T-helper 2 cell treated with Interferon-gamma antibody and Interleukin-4, amounts not matched to agents 100 ng/mL and 5 ng/mL, for 36 hours (primary cell): ENCODE data around the gene SGSH. TPM values are rescaled to one million over a fixed set of nuclear protein-coding genes. Genes with fewer than 3 reads are reported as not detected.
"Not testable (repeated sequence)": the region's sequence is repeated elsewhere in the genome, so short reads cannot be mapped to it uniquely, and the experiment has no call there.

Experiments used
- intact Hi-C: fragments of 100-400 bp; cut with micrococcal nuclease; formaldehyde crosslinking; loops from one replicate; pipeline ENCODE4 v1.15.1; 2023
- total RNA-seq: library from RNA; stranded (reverse); gene quantifications from 2 replicates; pipeline ENCODE4 v1.2.3, GENCODE V29; 2022

Gene SGSH
- total RNA-seq, 1 donor from 2014 or later, result 33.5 TPM

DNA sequence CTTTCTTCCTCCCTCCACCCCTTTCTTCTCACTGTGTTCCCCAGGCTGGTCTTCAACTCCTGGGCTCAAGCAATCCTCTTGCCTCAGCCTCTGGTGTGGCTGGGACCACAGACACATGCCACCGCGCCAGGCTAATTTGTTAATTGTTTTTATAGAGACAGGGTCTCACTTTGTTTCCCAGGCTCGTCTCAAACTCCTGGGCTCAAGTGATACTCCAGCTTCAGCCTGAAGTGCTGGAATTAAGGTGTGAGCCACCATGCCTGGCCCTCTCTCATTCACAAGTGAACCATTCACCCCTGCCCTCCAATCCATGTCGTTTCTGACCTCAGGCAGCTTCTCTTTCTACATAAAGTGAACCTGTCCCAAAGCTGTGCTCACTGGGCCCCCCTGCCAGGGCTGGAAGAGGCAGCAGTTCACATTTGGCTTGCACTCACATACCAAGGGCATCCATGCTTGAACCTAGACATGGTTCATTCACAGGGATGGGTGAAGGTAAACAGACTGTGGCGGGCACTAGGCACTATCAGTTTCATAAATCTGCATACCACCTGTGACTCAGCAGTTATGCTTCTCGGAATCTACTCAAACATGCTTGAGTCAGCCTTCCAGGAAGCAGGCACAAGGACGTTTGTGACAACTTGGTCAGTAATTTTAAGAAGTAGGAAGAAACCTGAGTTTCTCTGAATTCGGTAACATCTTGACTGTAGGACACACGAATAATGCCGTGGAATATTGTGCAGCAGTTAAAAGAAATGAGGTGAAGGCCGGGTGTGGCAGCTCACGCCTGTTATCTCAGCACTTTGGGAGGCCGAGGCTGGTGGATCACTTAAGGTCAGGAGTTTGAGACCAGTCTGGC lies 34.5 kb upstream of the SGSH start:
- intact Hi-C loops, result loop anchor here (10.0 kb wide), 1 partner anchor 260 kb away; no protein-coding TSS in a partner anchor

DNA sequence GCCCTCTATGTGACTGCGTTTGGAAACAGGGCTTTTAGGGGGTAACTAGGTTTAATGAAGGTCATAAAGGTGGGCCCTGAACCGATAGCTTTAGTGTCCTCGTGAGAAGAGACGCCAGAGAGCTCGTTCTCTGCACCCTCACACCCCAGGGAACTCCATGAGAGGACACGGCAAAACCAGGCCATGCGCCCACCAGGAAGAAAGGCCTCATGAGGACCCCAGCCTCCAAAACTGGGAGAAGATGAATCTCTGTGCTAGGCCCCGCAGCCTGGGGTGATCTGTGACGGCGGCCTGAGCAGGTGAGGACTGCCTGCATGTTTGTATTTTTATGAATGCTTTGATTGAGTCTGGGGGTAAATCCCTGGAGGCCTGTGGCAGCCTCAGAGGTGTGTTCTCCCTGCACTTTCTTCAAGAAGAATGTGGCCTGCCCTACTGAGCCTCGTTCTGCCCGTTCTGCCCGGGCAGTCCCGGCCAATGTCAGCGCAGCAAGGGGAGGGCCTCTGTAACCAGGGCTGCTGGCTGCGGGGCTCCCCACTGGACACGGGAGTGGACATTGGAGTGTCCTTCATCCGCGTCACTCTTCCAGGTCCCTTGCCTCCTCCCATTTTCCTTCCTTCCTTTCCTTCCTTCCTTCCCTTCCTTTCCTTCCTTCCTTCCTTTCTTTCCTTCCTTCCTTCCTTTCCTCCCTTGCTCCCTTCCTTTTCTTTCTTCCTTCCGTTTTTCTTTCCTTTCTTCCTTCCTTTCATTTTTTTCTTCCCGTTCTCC lies 33.7 kb upstream of the SGSH start:
- intact Hi-C loops, result loop anchor here (1.0 to 10.0 kb wide), 4 partner anchors 35 to 259 kb away; partner anchors contain the start of gene EIF4A3

DNA sequence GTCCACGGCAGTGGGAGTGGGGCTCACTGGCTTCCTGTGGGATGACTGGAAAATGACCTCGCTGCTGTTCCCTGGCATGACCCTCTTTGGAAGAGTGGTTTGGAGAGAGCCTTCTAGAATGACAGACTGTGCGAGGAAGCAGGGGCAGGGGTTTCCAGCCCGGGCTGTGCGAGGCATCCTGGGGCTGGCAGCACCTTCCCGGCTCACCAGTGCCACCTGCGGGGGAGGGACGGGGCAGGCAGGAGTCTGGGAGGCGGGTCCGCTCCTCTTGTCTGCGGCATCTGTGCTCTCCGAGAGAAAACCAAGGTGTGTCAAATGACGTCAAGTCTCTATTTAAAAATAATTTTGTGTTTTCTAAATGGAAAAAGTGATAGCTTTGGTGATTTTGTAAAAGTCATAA lies 32.7 kb upstream of the SGSH start:
- intact Hi-C loops, result loop anchor here (1.0 to 10.0 kb wide), 4 partner anchors 34 to 258 kb away; partner anchors contain the start of gene EIF4A3

DNA sequence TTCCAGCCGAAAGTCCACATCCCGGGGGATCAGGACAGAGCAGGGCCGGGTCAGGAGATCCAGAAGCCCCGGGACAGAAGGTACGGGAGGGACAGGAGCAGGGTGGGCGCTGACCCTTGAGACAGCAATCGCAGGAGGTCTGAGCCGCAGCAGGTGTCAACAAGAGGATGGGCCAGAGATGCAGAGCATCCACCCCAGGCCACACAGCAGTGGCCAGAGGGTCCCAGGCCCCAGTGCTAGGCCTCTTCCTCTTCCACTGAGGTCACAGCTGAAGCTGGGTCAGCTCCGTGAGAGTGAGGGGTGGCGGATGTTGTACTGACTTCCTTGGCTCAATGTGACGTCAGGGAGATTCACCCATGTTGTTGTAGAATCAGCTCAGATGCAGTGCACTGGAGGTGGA lies 31.8 kb upstream of the SGSH start:
- intact Hi-C loops, result loop anchor here (2.0 to 10.0 kb wide), 2 partner anchors 33 to 257 kb away; no protein-coding TSS in a partner anchor

DNA sequence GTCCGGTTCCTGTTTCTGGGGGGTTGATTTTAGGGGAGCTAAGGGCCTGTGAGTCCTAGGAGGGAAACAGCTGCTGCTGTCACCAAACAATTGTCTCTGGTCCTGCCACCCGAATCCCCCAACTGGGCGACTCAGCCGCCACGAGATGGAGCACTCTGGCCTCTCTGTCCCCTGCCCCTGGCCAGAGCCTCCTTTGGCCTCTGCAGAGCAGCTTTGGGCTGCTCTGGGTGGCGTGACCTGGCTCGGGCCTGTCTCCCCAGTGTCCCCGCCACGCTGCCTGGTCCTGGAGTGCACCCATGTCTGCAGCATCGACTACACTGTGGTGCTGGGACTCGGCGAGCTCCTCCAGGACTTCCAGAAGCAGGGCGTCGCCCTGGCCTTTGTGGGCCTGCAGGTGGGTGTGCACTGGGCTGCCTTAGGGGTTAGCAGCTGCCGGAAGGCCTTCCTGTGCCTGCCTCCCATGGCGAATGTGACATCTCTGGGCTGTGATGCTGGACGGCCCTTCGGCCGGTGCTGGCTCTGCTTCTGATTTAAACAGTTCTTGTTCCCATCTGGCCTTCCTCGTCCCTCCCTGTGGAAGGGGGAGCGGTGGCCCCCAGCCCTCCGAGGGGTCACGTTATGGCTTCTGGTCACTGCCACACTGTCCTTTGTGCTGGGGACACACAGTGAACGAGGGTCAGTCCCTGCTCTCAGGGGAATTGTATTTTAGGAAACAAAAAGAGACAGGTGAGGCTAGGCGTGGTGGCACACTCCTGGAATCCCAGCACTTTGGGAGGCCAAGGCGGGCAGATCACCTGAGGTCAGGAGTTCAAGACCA lies 29.0 kb upstream of the SGSH start:
- intact Hi-C loops, result no loop called here

DNA sequence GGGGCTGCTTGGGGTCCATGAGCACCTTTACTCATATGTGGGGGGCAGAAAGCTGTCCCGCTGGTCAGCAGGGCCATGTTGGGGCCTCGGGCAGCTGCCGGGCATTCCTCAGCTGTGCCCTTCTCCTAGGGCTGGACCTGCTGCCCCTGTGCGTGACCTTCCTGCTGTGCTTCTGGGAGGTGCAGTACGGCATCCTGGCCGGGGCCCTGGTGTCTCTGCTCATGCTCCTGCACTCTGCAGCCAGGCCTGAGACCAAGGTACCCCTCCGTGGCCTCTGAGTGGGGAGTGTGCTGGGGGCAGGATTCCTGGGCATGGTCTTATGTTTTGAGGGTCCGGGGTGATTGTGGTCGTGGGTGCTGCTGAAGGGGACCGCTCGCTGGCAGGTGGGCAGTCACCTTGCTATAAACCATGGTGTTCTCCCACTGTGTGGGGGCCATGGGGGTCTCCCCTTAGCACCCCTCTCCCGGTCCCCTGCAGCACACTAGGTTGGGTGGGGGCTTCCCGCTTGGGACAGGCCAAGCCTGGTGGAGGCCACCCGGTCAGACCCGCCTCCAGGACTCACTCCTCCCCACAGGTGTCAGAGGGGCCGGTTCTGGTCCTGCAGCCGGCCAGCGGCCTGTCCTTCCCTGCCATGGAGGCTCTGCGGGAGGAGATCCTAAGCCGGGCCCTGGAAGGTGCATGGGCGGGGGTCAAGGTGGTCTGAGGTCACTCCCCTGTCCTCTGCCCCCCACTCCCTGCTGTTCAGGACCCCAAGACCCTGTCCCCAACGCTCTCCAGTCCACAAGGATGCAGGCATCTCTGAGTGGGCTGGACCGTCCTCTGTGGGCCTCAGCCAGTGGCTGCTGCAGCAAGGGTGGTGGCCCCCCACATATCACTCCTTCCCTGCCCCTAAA lies 28.1 kb upstream of the SGSH start:
- intact Hi-C loops, result no loop called here

DNA sequence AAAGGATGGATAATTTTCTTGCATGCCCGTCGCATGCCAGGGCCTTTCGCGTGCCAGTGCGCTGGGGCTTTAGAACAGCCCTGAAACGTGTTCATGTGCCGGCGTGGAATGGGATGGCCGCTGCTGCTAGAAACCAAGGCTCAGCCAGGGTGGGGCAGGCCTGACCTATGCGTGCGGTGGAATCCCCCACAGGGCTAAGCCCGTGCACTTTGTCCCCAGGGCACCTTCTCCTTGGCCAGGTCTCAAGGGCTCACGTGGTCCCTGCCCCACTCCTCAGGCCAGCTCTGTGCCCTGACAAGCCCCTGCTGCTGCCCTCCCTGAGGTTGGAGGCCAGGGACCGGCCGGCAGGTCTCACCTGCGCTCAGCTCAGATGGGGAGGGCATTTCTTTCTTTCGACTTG lies 27.4 kb upstream of the SGSH start:
- intact Hi-C loops, result no loop called here

DNA sequence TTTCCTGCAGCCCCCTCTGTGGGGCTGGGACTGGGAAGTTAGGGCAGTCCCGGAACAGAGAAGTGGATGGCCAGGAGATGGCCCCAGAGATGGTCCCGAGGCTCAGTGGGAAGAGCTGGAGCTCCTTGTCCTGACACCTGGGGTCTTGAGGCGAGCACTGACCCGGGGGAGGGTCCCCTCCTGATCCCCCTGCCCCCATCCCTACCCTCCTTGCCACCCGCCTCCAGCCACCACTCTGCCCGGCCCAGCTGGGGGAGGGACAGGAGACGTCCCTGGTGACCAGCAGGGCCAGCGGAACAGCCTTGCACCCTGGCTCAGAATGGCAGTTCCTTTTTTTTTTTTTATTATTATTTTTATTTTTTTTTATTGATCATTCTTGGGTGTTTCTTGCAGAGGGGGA lies 26.6 kb upstream of the SGSH start:
- intact Hi-C loops, result no loop called here

DNA sequence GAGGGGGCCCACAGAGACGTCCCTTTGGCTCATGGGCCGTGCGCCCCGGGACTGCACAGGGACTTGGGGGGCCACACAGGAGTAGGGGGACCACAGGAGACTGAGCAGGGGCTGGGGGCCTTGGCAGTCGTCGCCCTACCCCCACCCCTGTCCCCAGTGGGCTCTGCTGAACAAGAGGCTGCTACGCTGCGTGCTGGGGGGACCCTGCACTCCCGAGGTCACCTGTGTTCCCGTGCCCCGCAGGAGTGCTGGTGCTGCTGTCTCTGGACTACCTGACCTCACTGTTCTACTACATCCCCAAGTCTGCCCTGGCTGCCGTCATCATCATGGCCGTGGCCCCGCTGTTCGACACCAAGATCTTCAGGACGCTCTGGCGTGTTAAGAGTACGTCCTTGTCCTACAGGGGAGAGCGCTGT lies 26.1 kb upstream of the SGSH start:
- intact Hi-C loops, result no loop called here

DNA sequence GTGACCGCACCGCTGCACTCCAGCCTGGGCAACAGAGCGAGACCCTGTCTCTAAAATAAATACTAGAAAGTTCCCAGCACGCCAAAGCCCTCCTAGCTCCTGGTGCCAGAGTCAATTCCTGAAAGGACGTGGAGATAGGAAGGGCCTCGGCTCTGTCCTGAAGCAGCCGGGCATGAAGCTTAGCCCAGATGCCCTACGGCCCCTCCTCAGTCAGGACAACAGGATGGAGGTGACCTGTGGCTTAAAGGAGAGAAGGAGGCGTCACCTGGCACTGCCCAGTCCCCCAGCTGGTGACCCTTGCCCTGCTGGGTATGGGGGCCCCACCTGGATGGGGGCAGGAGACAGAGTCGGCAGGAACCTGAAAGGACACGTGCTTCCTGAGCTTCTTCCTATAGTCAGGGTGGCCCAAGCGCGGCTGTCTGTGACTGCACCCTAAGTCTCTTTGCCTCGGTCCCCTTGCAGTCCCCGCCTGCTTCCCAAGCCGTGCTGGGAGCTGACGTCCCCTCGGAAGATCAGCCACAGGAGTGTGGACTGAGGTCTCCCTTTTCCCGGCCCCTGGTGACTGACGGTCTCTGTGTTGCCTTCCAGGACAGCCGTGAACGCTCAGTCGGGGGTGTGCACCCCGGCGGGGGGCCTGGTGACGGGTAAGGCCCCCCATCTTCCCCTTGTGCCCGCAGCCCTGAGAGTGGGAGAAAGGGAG lies 25.6 kb upstream of the SGSH start:
- intact Hi-C loops, result no loop called here

DNA sequence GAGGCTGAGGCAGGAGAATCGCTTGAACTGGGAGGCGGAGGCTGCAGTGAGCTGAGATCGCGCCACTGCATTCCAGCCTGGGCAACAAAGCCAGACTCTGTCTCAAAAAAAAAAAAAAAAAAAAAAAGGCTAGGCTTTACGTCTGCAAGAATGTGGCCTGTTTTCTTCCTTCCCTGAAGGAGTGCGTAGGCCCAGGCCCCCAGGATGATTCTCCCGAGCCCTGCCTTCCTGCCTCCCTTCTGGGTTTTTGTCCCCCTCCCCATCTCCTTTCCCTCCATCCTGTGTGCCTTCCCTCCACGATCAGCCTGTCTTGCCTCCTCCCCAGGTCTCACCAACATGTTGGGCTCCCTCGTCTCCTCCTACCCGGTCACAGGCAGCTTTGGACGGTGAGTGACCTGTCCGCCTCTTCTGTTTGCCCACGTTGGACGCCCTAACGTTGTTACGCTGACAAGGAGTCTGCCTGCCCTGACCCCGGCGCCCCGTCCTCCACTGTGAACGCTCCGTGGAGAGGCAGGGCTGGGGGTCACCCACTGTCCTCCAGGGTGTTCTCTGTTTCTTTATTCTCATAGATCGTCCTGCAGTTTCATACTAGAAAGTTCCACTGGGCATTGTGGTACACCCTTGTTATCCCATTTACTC lies 24.9 kb upstream of the SGSH start:
- intact Hi-C loops, result no loop called here

DNA sequence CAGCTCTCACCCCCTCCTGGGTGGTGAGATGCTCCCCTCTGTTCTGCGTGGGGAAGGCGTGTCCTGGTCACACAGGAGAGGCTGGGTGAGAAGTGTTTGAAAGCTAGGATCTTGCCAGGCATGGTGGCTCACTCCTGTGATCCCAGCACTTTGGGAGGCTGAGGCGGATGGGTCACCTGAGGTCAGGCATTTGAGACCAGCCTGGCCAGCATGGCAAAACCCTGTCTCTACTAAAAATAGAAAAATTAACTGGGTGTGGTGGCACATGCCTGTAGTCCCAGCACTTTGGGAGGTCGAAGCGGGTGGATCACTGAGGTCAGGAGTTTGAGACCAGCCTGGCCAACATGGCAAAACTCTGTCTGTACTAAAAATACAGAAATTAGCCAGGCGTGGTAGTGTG lies 24.3 kb upstream of the SGSH start:
- intact Hi-C loops, result not testable (repeated sequence)

DNA sequence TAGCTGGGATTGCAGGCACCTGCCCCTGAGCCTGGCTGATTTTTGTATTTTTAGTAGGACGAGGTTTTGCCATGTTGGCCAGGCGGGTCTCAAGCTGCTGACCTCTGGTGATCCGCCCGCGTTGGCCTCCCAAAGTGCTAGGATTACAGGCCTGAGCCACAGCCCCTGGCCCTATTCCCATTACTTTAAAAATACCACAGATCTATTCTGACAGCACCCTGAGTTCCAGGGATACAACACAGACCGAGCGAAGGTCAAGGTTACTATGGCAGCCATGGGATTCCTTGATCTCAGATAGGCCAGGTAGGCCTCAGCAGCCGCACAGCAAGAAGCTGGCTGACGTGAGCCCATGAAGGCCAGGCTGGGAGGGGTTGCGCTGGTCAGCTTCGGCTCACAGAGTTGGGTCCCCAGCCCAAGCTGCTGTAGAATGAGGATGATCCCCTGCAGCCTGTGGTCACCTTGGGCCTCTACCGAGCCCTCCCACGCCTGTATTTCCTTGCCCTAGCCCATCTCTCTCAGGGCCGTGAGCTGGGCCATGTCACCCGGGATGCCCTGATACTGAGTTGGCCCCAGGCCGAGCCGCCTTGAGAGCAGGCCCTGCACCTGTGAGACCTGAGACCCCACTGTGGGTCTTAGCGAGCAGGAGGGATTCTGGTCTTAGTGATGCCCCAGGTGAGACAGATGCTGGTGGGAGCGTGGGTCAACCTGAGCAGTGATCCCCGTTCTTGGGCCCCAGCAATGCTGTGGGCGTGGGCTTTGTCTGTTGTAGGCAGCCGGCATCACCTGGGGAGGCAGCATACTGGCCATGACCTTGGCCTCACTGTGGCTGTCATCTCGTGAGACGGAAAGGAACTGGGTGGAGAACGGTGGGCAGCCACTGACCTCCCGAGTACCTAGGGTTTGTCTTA lies 23.6 kb upstream of the SGSH start:
- intact Hi-C loops, result no loop called here

DNA sequence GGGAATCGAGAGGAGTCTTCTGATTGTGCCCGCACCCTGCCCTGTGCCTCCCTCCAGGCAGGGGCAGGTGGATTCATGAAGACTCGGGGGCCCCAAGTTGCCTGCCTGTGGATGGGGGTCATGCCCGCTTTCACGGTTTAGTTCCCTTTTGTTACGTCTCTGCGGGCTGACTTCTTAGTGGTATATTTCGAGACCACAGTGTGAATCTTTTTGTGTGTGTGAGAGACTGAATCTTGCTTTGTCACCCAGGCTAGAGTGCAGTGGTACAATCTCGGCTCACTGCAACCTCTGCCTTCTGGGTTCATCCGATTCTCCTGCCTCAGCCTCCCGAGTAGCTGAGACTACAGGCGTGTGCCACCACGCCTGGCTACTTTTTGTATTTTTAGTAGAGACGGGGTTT lies 22.4 kb upstream of the SGSH start:
- intact Hi-C loops, result no loop called here

DNA sequence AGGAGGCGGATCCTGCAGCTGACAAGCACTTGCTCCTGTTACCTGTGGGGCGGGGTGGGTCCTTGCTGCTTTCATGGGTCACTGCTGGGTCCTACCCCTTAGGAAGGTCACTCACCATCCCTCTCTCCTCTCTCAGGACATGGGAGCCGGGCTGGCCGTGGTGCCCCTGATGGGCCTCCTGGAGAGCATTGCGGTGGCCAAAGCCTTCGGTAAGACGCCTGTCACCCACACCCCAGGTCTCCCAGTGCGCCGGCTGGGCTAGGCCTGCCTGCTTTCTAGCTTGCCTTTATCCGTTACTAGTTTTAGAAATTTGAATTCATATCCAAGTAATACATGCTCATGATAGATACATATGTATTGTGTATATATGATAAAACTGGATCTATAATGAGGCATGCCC lies 17.3 kb upstream of the SGSH start:
- intact Hi-C loops, result no loop called here

DNA sequence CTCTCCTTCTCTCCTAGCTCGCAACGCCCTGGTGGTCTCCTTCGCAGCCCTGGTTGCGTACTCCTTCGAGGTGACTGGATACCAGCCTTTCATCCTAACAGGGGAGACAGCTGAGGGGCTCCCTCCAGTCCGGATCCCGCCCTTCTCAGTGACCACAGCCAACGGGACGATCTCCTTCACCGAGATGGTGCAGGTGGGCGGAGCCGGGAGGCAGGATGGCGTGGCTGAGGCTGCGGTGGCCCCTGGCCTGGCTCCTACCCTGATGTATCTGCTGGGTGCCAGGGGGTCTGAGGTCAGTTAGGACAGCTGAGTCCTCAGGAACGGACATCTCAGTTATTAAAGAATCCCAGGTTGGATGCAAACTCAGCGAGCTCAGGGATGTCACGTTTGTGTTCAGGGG lies 16.8 kb upstream of the SGSH start:
- intact Hi-C loops, result no loop called here

DNA sequence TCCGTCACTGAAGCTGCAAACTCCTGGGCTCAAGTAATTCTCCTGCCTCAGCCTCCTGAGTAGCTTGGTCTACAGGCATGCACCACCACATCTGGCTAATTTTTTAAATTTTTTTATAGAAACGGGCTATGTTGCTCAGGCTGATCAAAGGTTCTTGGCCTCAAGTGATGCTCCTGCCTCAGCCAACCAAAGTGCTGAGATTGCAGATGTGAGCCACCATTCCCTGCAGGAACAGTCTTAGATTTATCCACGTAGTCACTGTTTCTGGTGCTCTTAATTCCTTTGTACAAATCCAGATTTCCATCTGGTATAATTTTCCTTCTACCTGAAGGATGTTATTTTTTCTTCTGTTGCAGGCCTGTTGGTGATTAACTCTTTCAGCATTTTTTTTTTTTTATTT lies 13.1 kb upstream of the SGSH start:
- intact Hi-C loops, result no loop called here

DNA sequence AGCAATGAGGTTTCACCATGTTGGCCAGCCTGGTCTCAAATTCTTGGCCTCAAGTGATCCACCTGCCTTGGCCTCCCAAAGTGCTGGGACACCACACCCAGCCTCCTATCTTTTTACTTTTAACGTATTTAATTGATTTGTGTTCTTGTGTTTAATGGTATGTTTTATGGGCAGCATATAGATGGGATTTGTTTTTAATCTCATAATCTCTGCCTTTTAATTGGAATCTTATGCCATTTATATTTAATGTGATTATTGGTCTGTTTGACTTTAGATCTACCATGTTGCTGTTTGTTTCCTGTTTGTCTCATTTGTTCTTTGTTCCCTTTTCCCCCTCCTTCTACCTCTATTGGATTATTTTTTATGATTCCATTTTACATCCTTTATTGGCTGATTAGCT lies 12.3 kb upstream of the SGSH start:
- intact Hi-C loops, result no loop called here
